GM19467 (cell line): ENCODE results near the gene ARHGAP12.

Experiments
- ATAC-seq: cut with Tn5 transposase; IDR thresholded peaks from one replicate; pipeline ENCODE4 v1.9.1; 2021; ENCODE audit warnings: mild to moderate bottlenecking, moderate library complexity; ENCODE audit not compliant: unreplicated experiment

The ARHGAP12 gene

GRCh38 chr10:31885971-31886370 is 42.7 kb downstream of the ARHGAP12 start:
- ATAC-seq: no peak

DNA sequence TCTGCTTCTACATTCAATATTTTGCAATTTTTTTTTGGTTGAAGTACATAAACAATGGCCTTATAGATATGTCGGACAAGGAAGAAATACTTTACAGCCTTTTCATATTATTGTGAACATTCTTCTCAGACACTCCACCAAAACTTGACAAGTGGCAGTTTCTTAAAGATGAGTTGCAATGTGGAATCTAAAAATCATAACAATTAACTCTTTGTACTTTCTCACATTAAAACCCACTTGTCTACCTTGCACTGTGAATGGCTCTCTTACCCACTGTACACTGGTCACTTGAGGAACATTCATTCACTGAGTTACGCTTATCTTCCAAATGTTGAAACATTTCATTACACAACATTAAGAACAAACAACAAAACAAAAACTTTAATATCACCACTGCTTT is 44.2 kb downstream of the ARHGAP12 start:
- ATAC-seq: no peak

GRCh38 chr10:31883397-31883796 is 45.2 kb downstream of the ARHGAP12 start:
- ATAC-seq: no peak

DNA sequence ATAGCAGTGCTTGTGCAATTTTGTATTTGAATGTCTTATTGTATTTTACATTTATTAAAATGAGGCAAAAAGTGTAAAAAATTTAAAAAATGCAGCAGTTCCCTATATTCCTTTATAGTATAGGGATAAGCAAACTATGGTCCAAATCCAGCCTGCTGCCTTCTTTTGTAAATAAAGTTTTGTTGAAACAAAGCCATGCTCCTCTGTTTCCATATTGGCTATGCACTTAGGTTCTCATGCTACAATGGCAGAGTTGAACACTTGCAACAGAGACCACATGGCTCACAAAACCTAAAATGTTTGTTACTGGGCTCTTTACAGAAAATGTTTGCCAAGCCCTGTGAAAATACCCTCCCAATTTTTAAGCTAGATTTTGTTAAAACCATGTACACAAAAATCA is 50.1 kb downstream of the ARHGAP12 start:
- no peak for ATAC-seq

- ATAC-seq: no peak
Measured at GRCh38 chr10:31876652-31877352, 51.8 kb downstream of the ARHGAP12 start.

GRCh38 chr10:31875608-31876007 is 53.0 kb downstream of the ARHGAP12 start:
- ATAC-seq: peak; percentile 83

- ATAC-seq: no peak
Measured at GRCh38 chr10:31873724-31874123, 54.9 kb downstream of the ARHGAP12 start.

DNA sequence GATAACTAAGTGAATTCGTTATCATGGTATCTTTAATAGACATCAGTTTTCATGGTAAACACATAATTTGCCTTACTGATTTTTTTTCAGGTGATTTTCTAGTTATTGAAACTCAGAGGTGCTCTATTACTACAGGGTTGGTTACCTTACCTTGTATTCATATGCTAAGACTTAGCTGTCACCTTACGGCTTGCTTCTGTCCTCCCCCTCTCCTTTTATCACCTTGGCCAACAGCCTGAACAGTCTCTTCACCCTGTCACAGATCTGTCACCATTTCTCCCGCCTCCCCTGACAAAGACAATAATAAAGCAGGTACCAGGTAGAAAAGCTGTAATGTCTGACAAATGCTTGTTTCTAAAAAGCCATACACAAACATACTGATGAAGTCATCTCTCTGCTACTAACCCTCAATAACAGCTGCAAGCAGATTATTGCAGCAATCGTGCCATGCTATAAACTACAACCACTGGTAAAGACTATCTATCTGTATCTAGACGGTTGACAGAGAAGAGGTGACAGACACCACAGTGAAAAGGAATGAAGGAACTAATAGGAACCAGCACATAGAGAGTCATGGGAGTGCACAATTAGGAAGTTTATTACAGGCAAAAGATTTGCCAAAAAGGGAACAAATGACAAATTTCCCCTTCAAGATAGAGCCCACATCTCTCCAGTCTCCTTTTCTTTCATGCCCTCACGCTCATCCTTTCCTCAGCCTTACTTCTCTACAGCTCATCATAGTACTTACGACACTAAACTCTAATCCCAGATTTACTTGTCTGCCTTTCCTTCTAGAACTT is 57.2 kb downstream of the ARHGAP12 start:
- no peak for ATAC-seq

DNA sequence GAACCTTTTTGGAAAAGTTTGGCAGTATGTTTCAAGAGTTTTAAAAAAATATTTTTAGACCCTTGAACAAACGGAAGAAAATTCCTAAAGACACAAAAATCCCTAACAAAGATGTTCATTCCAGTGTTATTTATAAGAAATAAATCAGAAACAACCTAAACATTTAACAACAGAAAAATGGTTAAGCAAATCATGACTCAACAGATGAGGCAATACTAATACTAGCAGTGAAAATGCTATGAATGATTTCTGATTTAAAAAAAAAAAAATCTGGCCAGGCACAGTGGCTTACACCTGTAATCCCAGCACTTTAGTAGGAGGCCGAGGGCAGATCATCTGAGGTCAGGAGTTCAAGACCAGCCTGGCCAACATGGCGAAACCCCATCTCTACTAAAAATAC is 61.0 kb downstream of the ARHGAP12 start:
- ATAC-seq: no peak

GRCh38 chr10:31866118-31866670 is 62.4 kb downstream of the ARHGAP12 start:
- ATAC-seq: no peak

DNA sequence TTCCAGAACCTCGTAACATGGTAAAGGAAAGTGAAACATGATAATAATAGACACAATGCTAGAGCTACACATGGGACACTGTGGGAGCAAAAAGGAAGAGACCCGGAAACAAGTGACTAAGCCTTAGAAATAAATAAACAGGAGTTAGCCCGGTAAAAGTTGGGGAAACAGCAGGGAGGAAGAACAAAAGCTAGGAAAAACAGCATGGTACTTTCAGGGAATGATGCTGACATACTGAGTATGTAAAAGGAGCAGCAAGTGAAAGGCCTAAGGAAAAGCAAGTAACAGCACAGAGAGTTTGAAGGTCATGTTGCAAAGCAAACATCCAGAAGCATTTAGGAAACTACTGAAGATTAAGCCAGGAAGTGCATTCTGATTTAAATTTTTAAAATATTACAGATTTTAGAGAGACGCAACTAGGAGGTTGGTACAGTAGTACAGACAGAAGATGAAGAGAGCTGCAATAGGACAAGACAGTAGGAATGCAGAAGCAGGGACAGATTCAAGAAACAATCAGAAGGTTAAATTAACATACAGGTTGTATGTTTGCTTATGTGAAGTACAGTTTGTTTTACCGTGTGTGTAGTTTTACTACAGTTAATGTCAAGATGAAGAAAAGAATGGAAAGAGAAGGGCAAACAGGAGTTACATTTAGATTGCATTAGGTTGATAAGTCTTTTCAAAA is 63.7 kb downstream of the ARHGAP12 start:
- no peak for ATAC-seq

DNA sequence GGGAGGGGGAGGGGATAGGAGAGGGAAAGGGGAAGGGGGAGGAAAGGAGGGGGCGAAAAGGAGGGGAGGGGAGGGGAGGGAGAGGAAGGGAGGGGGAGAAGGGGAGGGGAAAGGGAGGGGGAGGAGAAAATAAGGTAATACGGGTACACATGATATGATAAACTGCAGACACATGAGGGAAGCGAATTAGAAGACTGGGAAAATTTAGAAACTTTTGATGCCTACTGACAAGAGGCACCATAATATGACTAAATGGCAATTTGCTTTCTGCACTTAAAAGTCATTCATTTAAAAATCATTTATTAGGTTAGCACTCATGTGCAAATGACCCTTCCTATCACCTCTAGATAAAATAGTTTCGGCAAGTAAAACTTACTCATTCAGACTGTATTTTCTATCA is 73.6 kb downstream of the ARHGAP12 start:
- no peak for ATAC-seq

GRCh38 chr10:31853629-31854028 is 75.0 kb downstream of the ARHGAP12 start:
- ATAC-seq: no peak

GRCh38 chr10:31851216-31851615 is 77.4 kb downstream of the ARHGAP12 start:
- no peak for ATAC-seq

GRCh38 chr10:31847515-31847914 is 81.1 kb downstream of the ARHGAP12 start:
- ATAC-seq: no peak

- ATAC-seq: no peak
Measured at GRCh38 chr10:31838709-31839108, 89.9 kb downstream of the ARHGAP12 start.

DNA sequence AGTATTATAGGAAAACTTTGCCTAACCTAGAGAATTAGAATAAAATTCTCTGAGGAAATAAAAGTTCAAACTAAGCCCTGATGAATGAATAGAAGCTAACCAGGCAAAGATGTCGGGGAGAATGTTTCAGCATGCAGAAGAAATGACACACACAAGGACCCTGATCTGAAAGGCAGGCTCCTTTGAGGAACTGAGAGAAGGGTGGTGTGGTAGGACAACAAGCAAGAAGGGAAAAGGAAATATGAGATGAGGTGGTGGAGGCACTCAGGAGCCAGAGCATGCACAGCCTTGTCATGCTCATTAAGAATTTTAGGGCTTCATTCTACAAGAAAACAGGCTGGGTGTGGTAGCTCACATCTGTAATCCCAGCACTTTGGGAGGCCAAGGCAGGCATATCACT is 90.6 kb downstream of the ARHGAP12 start:
- no peak for ATAC-seq

DNA sequence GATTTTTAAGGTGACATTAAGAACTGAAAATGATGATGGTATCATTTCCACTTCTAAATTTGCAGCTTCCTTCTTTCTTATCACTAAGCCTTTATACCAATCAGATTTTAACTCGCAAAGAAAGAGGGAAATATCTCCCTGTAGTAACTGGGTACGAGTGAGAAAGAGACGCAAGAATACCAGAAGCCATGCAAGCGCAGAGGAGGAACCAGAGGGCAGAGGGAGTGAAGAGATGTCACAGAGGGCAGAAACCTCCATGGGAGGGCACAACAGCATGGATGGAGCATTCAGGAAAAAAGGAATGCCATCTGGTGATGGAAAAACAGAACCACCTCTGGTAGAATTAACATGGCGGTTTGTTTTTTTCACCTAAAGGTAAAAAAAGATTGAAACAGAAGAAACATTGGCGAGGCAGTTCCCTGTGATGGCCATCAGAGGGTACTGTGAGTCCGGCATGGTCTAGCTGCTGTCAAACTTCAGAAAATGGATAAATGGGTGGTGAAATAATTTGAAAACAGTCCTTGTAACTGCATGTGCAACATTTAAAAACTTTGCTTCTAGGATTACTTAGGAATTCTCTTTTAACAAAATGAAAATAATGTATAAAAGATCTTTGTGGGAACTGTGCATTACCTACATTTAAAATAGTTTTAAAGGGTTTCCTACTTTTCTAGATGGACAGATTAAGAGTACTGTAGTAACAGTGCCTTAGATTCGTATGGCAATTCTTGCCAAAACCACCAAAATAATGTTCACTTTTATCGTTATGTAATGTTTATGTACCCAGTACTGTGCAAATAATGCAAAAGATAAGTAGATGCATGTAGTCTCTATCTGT is 91.8 kb downstream of the ARHGAP12 start:
- ATAC-seq: no peak

- no peak for ATAC-seq
Measured at GRCh38 chr10:31833753-31834152, 94.9 kb downstream of the ARHGAP12 start.

DNA sequence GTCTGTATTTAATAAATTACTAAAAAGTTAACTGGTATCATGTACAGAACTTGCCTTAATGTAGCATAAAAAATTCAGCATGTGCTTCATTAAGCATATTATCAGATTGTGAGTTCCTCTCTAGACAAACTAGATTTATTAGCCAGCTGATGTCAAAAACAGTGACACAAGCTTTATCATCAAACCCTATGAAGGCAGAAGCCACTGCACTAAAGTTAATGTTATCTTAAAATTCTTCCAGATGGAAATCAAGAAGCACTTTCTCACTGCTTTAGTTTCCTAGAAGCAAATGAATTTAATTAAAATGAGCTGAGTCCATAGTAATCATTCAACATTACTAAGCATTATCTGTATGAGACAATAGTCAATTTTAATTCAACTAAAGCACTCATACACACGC is 96.4 kb downstream of the ARHGAP12 start:
- ATAC-seq: no peak

GRCh38 chr10:31830887-31831286 is 97.7 kb downstream of the ARHGAP12 start:
- no peak for ATAC-seq
